Tibial artery (tissue), 4 donors: ENCODE measurements around the gene GPER1.
A peak's percentile ranks its signal among the peaks of the same experiment; 100 is the strongest.

Source experiments
- DNase-seq, 2 donors: peaks; one replicate each; pipeline ENCODE4 v3.0.0-alpha.2; 2019
- H3K27ac ChIP-seq, 2 donors: fragments of 200-600 bp; sonication (generic) in 1 of 2; 1 replicate in 1 of 2; 2 replicates in 1 of 2; pipeline ENCODE4 v1.5.1; 2018 to 2019; ENCODE audit warnings: mild to moderate bottlenecking in 1 of 2
- H3K27me3 ChIP-seq, 2 donors: fragments of 200-600 bp; sonication (generic) in 1 of 2; one replicate each; pipeline versions ENCODE4 v1.5.1 to v1.6.0; 2016 to 2019
- H3K36me3 ChIP-seq, 3 donors: fragments of 200-600 bp; sonication (generic) in 2 of 3; one replicate each; pipeline ENCODE4 v1.5.1; 2016 to 2019; ENCODE audit warnings: mild to moderate bottlenecking in 2 of 3
- H3K4me1 ChIP-seq, 4 donors: fragments of 200-600 bp; sonication (generic) in 2 of 4; 1 replicate in 3 of 4; 2 replicates in 1 of 4; pipeline ENCODE4 v1.5.1; 2016 to 2019
- H3K4me3 ChIP-seq, 2 donors: fragments of 200-600 bp; sonication (generic) in 1 of 2; 1 replicate in 1 of 2; 2 replicates in 1 of 2; pipeline ENCODE4 v1.5.1; 2018 to 2019; ENCODE audit warnings: mild to moderate bottlenecking in 2 of 2
- H3K9me3 ChIP-seq, 3 donors: fragments of 200-600 bp; sonication (generic) in 1 of 3; one replicate each; pipeline ENCODE4 v1.5.1; 2016 to 2019
- intact Hi-C: fragments of 100-400 bp; cut with DNase I; formaldehyde crosslinking; loops from one replicate; pipeline ENCODE4 v1.15.0; 2023; ENCODE audit warnings: low total_unique reads
- TF ChIP-seq, protein P1 (sequence below), 2 experiments: fragments of 200-600 bp in 1 of 2; fragments of 450-650 bp in 1 of 2; IDR thresholded peaks; one replicate each; pipeline ENCODE4 v1.5.1; 2017 to 2019; ENCODE audit warnings: antibody characterized with exemption in 2 of 2, mild to moderate bottlenecking in 1 of 2, moderate library complexity in 1 of 2

GPER1 gene

GRCh38 chr7:1053002-1053411 lies 34.9 kb upstream of the GPER1 start:
- DNase-seq, result peak in 1 of 2 donors; percentile 48
- intact Hi-C loops, result no loop called here
- peaks cover 0 to 42% (median 17%) of the 10 kb centered on the region in 4 donors for H3K4me1 ChIP-seq
- no peak overlapping the region for H3K4me3 ChIP-seq
- H3K27ac ChIP-seq, result peak overlapping the region; percentile 15 to 47
- TF ChIP-seq, protein P1, sequence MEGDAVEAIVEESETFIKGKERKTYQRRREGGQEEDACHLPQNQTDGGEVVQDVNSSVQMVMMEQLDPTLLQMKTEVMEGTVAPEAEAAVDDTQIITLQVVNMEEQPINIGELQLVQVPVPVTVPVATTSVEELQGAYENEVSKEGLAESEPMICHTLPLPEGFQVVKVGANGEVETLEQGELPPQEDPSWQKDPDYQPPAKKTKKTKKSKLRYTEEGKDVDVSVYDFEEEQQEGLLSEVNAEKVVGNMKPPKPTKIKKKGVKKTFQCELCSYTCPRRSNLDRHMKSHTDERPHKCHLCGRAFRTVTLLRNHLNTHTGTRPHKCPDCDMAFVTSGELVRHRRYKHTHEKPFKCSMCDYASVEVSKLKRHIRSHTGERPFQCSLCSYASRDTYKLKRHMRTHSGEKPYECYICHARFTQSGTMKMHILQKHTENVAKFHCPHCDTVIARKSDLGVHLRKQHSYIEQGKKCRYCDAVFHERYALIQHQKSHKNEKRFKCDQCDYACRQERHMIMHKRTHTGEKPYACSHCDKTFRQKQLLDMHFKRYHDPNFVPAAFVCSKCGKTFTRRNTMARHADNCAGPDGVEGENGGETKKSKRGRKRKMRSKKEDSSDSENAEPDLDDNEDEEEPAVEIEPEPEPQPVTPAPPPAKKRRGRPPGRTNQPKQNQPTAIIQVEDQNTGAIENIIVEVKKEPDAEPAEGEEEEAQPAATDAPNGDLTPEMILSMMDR (IDR thresholded peaks at IDR 0.05), result no peak
- no peaks in the 10 kb centered on the region for H3K9me3 ChIP-seq
- H3K27me3 ChIP-seq, result no peaks in the 10 kb centered on the region
- H3K36me3 ChIP-seq, result peaks cover 0 to 9% (median 0%) of the 10 kb centered on the region in 3 donors

- peaks cover 0 to 42% (median 16%) of the 10 kb centered on the region in 4 donors for H3K4me1 ChIP-seq
- no peak for DNase-seq
- H3K9me3 ChIP-seq, result no peaks in the 10 kb centered on the region
- TF ChIP-seq, protein P1 (IDR thresholded peaks at IDR 0.05), result no peak
- H3K36me3 ChIP-seq, result peaks cover 0 to 13% (median 0%) of the 10 kb centered on the region in 3 donors
- H3K27ac ChIP-seq, result peak overlapping the region in 1 of 2 donors; percentile 62
- no peak overlapping the region for H3K4me3 ChIP-seq
- no peaks in the 10 kb centered on the region for H3K27me3 ChIP-seq
- intact Hi-C loops, result no loop called here
These were observed 34.0 kb upstream of the GPER1 start for GRCh38 chr7:1053816-1054370.

DNA sequence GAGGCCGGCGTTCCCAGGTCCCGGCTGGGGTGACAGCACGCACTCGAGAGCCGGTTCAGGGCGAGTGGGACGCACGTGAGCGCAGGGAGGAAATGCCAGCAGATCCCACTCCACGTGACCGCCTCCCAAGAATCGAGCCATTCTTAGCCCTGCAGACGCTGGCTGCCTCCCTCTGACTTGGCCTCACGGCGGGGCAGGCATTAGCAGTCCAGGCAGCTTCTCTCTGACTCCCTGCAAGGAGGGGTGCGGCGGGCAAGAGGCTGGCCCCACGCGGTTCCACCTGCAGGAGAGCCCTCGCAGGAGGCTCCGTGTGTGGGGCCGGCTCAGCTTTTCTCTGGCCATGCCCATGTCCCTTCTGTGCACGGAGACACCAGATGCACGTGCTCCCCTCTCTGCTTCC lies 33.5 kb upstream of the GPER1 start:
- H3K4me1 ChIP-seq, result peaks cover 0 to 42% (median 18%) of the 10 kb centered on the region in 4 donors
- H3K9me3 ChIP-seq, result no peaks in the 10 kb centered on the region
- peak overlapping the region in 1 of 2 donors; percentile 62 for H3K27ac ChIP-seq
- peaks cover 0 to 13% (median 0%) of the 10 kb centered on the region in 3 donors for H3K36me3 ChIP-seq
- DNase-seq, result no peak
- TF ChIP-seq, protein P1 (IDR thresholded peaks at IDR 0.05), result no peak
- intact Hi-C loops, result no loop called here
- H3K4me3 ChIP-seq, result no peak overlapping the region
- no peaks in the 10 kb centered on the region for H3K27me3 ChIP-seq

DNA sequence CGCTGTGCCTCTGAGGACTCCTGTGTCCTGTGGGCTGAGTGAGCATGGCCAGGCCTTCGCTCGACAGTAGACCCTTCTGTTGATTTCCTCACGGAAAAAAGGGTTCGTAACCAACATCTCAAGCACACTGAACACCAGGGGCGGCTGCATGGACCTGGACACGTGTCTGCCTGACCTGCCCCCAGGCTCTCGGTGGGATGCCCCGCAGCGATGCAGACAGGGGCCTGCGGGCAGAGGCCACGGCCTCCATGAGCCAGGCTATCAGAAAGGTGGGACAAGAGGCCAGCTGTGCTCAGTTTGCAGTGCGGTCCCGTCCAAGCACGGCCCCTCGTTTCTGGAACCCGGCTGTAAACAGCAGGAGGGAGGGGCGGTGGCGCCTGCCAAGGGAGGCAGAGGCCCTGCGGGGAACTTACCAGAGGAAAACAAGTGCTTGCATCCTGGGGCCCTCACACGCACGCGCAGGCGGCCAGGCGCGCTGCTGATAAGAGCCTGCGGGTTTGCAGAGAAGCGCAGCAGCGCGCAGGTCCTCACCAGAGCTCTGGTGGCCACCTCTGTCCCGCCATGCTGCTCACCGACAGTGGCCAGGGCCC lies 33.0 kb upstream of the GPER1 start:
- TF ChIP-seq, protein P1 (IDR thresholded peaks at IDR 0.05), result no peak
- Histone ChIP-seq H3K9me3 (no peaks in the 10 kb centered on the region), H3K36me3 (peaks cover 0 to 13% (median 0%) of the 10 kb centered on the region in 3 donors), H3K4me3 (peak overlapping the region; percentile 25 to 35), H3K27me3 (no peaks in the 10 kb centered on the region), H3K27ac (peak overlapping the region in 1 of 2 donors; percentile 62), H3K4me1 (peaks cover 0 to 43% (median 20%) of the 10 kb centered on the region in 4 donors)
- intact Hi-C loops, result no loop called here
- DNase-seq, result peak; percentile 65 to 83

GRCh38 chr7:1055491-1055955 lies 32.4 kb upstream of the GPER1 start:
- TF ChIP-seq, protein P1 (IDR thresholded peaks at IDR 0.05), result no peak
- Histone ChIP-seq H3K9me3 (no peaks in the 10 kb centered on the region), H3K36me3 (peaks cover 0 to 13% (median 0%) of the 10 kb centered on the region in 3 donors), H3K27me3 (no peaks in the 10 kb centered on the region), H3K4me1 (peaks cover 0 to 49% (median 24%) of the 10 kb centered on the region in 4 donors), H3K4me3 (peak overlapping the region; percentile 25 to 35), H3K27ac (peak overlapping the region in 1 of 2 donors; percentile 62)
- DNase-seq, result no peak
- intact Hi-C loops, result no loop called here
